PFSK-1 (cell line): ENCODE measurements around the gene CARMIL1.

Source experiments
- FOXP2 ChIP-seq: optimal IDR thresholded peaks from 2 replicates; pipeline ENCODE3; 2011; ENCODE audit warnings: borderline replicate concordance, control low read depth, inconsistent platforms; ENCODE audit not compliant: insufficient read depth; ENCODE audit errors: extremely low read length, extremely low read depth
- POLR2AphosphoS5 ChIP-seq: IDR thresholded peaks from 2 replicates; pipeline ENCODE4 v1.6.1; 2012; ENCODE audit warnings: low read depth, mild to moderate bottlenecking, control low read depth, low read length, moderate library complexity
- SIN3A ChIP-seq: IDR thresholded peaks from 2 replicates; pipeline ENCODE4 v1.6.1; 2012; ENCODE audit warnings: mild to moderate bottlenecking, low read length, moderate library complexity, borderline replicate concordance; ENCODE audit not compliant: insufficient read depth
- TAF1 ChIP-seq: IDR thresholded peaks from 2 replicates; pipeline ENCODE4 v1.6.1; 2012; ENCODE audit warnings: low read length, control low read depth, borderline replicate concordance; ENCODE audit not compliant: insufficient read depth
- TF ChIP-seq, protein P1 (sequence below), 2 experiments: IDR thresholded peaks; 2 replicates each; pipeline versions ENCODE4 v1.6.1 to v1.8.0; 2011 to 2012; ENCODE audit warnings: low read depth in 2 of 2, low read length in 2 of 2, control low read depth in 1 of 2, inconsistent platforms in 1 of 2, mild to moderate bottlenecking in 1 of 2, moderate library complexity in 1 of 2; ENCODE audit not compliant: insufficient read depth in 1 of 2

DNA sequence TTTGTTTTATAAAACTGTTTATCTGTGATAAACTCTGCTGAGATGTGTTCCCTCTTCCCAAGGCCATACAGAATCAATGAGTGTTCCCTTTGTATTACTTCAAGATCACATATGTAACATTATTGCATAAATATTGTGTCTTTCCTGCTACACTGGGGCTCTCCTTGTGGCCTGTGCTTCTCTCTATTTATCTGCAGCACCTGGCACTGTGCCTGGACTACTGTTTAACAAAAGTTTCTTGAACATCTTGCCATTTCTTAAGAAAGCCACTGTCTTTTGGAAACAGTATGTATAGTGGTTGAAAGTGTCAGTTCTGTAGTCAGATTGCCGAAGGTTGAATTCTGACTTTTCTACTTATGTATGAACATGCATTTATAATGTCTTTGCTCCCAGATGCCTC lies 203.8 kb downstream of the CARMIL1 start:
- no peak for TF ChIP-seq POLR2AphosphoS5
- TF ChIP-seq TAF1: no peak
- TF ChIP-seq FOXP2: no peak
- TF ChIP-seq, protein P1, sequence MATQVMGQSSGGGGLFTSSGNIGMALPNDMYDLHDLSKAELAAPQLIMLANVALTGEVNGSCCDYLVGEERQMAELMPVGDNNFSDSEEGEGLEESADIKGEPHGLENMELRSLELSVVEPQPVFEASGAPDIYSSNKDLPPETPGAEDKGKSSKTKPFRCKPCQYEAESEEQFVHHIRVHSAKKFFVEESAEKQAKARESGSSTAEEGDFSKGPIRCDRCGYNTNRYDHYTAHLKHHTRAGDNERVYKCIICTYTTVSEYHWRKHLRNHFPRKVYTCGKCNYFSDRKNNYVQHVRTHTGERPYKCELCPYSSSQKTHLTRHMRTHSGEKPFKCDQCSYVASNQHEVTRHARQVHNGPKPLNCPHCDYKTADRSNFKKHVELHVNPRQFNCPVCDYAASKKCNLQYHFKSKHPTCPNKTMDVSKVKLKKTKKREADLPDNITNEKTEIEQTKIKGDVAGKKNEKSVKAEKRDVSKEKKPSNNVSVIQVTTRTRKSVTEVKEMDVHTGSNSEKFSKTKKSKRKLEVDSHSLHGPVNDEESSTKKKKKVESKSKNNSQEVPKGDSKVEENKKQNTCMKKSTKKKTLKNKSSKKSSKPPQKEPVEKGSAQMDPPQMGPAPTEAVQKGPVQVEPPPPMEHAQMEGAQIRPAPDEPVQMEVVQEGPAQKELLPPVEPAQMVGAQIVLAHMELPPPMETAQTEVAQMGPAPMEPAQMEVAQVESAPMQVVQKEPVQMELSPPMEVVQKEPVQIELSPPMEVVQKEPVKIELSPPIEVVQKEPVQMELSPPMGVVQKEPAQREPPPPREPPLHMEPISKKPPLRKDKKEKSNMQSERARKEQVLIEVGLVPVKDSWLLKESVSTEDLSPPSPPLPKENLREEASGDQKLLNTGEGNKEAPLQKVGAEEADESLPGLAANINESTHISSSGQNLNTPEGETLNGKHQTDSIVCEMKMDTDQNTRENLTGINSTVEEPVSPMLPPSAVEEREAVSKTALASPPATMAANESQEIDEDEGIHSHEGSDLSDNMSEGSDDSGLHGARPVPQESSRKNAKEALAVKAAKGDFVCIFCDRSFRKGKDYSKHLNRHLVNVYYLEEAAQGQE (IDR thresholded peaks at IDR 0.05; ENCODE audit: insufficient read depth in 1 of 2, low read depth in 2 of 2, low read length in 2 of 2): no peak
- TF ChIP-seq SIN3A: no peak
